Measurements from ENCODE around the gene DYNC1LI2. TPM values are rescaled to one million over a fixed set of nuclear protein-coding genes. Genes with fewer than 3 reads are reported as not detected.

DYNC1LI2 gene
- total RNA-seq, 4 donors from 2014 or later = 123 to 210 (median 165) TPM

GRCh38 chr16:66750279-66751052 lies 943 bp downstream of the DYNC1LI2 start:
- TF ChIP-seq, protein P1, sequence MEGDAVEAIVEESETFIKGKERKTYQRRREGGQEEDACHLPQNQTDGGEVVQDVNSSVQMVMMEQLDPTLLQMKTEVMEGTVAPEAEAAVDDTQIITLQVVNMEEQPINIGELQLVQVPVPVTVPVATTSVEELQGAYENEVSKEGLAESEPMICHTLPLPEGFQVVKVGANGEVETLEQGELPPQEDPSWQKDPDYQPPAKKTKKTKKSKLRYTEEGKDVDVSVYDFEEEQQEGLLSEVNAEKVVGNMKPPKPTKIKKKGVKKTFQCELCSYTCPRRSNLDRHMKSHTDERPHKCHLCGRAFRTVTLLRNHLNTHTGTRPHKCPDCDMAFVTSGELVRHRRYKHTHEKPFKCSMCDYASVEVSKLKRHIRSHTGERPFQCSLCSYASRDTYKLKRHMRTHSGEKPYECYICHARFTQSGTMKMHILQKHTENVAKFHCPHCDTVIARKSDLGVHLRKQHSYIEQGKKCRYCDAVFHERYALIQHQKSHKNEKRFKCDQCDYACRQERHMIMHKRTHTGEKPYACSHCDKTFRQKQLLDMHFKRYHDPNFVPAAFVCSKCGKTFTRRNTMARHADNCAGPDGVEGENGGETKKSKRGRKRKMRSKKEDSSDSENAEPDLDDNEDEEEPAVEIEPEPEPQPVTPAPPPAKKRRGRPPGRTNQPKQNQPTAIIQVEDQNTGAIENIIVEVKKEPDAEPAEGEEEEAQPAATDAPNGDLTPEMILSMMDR (IDR thresholded peaks at IDR 0.05; ENCODE audit: low read depth) = no peak

- TF ChIP-seq, protein P1 (IDR thresholded peaks at IDR 0.05; ENCODE audit: low read depth) = no peak
These were observed 4.7 kb downstream of the DYNC1LI2 start for GRCh38 chr16:66746682-66747081.

DNA sequence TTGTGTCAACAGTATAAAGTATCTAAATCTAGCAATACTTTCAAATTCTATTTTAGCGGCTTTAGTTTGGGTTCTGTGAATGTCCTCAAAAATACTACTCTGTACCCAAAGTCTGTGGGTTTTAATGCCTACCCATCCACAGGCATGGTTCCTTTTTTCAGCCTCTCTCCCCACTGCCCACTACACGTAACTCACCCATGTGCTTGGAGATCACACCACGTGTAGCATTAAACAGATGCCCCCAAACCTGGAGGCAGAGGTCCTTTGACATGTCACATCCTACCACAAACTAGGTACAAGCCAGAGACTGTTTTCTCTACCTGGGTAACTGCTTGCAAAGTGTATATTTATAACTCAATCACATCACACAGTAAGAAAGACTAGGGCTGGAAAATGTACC lies 5.4 kb downstream of the DYNC1LI2 start:
- TF ChIP-seq, protein P1 (IDR thresholded peaks at IDR 0.05; ENCODE audit: low read depth) = no peak

DNA sequence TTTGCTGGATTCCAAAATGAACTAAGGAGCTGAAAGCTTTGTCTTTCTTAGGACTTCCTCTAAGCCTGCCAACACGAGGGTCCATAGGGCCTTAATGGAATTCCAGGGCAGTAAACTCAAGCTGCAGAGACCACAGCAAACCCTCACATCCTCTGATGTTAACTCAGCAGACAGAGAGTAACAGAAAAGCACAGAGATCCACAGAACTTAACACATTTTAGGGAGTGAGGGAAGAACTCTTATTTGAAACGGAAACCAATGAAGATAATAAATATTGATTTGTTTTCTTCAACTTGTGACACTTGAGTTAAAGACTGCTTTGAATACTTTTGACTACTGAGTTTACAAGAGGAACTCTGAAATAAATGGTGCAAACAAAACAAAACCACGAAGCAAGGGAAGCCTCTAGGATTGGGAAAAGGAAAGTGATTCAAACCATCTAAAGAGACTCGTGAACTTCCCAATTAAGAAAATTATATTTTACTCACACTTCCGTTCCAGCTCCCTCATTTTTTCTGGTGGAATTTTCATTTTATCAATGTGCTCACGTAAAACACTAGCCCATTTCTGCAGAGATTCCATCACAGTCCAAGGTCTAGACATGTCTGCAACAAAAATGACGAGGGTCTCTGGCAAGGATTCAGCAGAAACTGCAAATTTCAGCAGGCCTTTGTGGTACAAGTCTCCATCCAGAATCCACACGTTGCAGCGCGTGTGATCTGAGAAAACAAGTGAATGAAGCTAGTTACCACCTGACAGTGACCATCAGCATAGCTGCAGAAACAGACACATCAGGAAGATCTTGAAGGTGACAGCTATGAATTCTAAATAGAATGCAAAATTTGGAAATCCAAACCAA lies 9.2 kb downstream of the DYNC1LI2 start:
- TF ChIP-seq, protein P1 (IDR thresholded peaks at IDR 0.05; ENCODE audit: low read depth) = no peak

DNA sequence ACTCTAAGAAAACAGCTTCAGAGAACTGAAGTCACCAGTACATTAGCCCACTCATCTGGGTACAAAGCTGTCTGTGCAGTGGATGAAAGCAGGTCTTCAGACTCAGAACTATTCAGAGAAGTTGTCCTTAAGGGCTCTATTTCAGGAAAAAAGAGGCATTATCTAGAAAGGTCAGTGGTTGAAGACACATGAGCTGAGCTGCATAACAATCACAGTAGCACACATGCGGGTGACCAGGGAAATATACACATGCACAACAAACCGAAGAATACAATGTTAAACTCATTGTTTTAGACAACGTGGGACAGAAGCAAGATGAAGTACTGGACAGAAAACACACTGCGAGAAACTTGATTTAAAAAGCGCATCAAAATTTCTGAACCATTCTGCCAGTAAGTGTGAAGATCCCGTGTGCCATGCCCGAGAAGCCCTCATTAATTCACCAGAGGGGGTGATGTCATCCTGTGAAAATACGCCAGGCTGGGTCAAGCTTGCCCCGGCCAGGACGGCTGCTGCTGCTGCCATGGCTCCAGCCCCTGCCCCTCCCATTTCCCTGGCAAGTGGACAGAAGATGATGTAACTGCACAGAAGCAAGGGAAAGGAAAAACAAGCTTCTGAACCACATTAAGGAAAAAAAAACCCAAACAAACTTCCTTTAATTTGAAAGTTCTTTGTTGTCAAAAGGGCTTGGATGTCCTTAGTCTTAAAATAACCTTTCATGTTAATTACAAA lies 10.1 kb downstream of the DYNC1LI2 start:
- TF ChIP-seq, protein P1 (IDR thresholded peaks at IDR 0.05; ENCODE audit: low read depth) = no peak

DNA sequence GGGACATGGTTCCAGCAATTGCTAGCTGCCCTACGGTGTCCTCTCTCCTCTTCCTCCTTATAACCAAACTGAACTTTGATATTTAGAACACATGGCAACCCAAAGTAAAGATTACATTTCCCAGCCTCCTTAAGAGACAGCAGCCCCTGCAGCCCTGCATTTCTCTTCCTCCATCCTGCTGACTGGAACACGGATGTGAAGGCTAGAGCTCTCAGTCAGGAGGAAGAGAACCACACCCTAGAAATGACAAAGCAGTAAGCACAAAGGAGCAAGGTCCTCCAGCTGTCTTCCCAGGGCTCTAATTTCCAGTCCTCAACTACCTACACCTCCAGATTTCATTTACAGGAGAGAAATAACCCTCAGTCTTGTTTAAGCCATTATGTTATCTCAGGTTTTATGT lies 10.9 kb downstream of the DYNC1LI2 start:
- TF ChIP-seq, protein P1 (IDR thresholded peaks at IDR 0.05; ENCODE audit: low read depth) = no peak

Data from subcutaneous adipose tissue (tissue), 4 donors.